GM21390 (cell line): ENCODE results near the gene THUMPD3.
A peak's percentile ranks its signal among the peaks of the same experiment; 100 is the strongest.

Experiments used
- ATAC-seq: cut with Tn5 transposase; IDR thresholded peaks from one replicate; pipeline ENCODE4 v1.9.1; 2021; ENCODE audit not compliant: unreplicated experiment

The THUMPD3 gene

GRCh38 chr3:9362731-9363530 is at the start of gene THUMPD3:
TSS of gene THUMPD3 (plus strand) at chr3:9363054. CDS start at chr3:9365069, 2,015 bp downstream.
- peak; percentile 98 for ATAC-seq

GRCh38 chr3:9314796-9315195 is 48.1 kb upstream of the THUMPD3 start:
- ATAC-seq: no peak

- no peak for ATAC-seq
Observed at GRCh38 chr3:9316881-9317361, 45.9 kb upstream of the THUMPD3 start.

- no peak for ATAC-seq
Observed at GRCh38 chr3:9322780-9323179, 40.1 kb upstream of the THUMPD3 start.

- no peak for ATAC-seq
Observed at GRCh38 chr3:9324944-9325343, 37.9 kb upstream of the THUMPD3 start.

- ATAC-seq: no peak
Observed at GRCh38 chr3:9327578-9327977, 35.3 kb upstream of the THUMPD3 start.

GRCh38 chr3:9330166-9330703 is 32.6 kb upstream of the THUMPD3 start:
- ATAC-seq: no peak

- no peak for ATAC-seq
Observed at GRCh38 chr3:9331171-9331570, 31.7 kb upstream of the THUMPD3 start.

- ATAC-seq: no peak
Observed at GRCh38 chr3:9332250-9333030, 30.4 kb upstream of the THUMPD3 start.

- ATAC-seq: no peak
Observed at GRCh38 chr3:9339761-9340471, 22.9 kb upstream of the THUMPD3 start.

- no peak for ATAC-seq
Observed at GRCh38 chr3:9340472-9340902, 22.4 kb upstream of the THUMPD3 start.

- ATAC-seq: no peak
Observed at GRCh38 chr3:9342696-9343095, 20.2 kb upstream of the THUMPD3 start.

- ATAC-seq: no peak
Observed at GRCh38 chr3:9343115-9343514, 19.7 kb upstream of the THUMPD3 start.

GRCh38 chr3:9345041-9345440 is 17.8 kb upstream of the THUMPD3 start:
- no peak for ATAC-seq

GRCh38 chr3:9346141-9346540 is 16.7 kb upstream of the THUMPD3 start:
- ATAC-seq: no peak

GRCh38 chr3:9347081-9347480 is 15.8 kb upstream of the THUMPD3 start:
- ATAC-seq: no peak

- ATAC-seq: no peak
Observed at GRCh38 chr3:9347887-9348286, 15.0 kb upstream of the THUMPD3 start.

GRCh38 chr3:9349321-9350117 is 13.3 kb upstream of the THUMPD3 start:
- no peak for ATAC-seq

- ATAC-seq: no peak
Observed at GRCh38 chr3:9351709-9352126, 11.1 kb upstream of the THUMPD3 start.
